Subcutaneous adipose tissue (tissue), 4 donors: ENCODE results near the gene BPIFB2. TPM values are rescaled to one million over a fixed set of nuclear protein-coding genes. Genes with fewer than 3 reads are reported as not detected.

Source experiments
- total RNA-seq, 4 donors: library from RNA; depleted of rRNA; stranded (reverse); fragments of >200 nt; gene quantifications; one replicate each; pipeline ENCODE4 v1.1.0, GENCODE V29; 2016
- TF ChIP-seq, protein P1 (sequence below): fragments of 450-650 bp; IDR thresholded peaks from one replicate; pipeline ENCODE4 v1.5.1; 2016; ENCODE audit warnings: low read depth, mild to moderate bottlenecking, control low read depth, antibody characterized with exemption, moderate library complexity

The BPIFB2 gene
- total RNA-seq, 4 donors from 2014 or later, result not detected

DNA sequence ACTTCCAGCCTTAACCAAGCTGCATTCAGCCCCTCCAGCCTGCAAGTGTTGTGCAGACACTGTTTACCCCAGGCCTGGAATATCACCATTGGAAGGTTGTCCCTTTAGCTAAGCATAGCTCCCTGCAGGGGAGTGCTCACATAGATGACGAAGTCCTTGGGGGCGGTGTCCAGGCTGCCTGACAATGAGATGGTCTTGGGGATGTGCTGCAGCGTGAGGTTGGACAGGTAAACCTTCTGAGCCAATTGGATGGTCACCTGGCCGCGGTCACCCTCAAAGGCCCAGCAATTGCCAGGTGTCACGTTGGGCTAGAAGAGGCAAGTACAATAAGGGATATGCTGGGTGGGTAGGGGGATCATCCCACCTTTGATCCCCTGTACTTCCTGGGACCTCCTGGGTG, 21.9 kb upstream of the BPIFB2 start:
- TF ChIP-seq, protein P1, sequence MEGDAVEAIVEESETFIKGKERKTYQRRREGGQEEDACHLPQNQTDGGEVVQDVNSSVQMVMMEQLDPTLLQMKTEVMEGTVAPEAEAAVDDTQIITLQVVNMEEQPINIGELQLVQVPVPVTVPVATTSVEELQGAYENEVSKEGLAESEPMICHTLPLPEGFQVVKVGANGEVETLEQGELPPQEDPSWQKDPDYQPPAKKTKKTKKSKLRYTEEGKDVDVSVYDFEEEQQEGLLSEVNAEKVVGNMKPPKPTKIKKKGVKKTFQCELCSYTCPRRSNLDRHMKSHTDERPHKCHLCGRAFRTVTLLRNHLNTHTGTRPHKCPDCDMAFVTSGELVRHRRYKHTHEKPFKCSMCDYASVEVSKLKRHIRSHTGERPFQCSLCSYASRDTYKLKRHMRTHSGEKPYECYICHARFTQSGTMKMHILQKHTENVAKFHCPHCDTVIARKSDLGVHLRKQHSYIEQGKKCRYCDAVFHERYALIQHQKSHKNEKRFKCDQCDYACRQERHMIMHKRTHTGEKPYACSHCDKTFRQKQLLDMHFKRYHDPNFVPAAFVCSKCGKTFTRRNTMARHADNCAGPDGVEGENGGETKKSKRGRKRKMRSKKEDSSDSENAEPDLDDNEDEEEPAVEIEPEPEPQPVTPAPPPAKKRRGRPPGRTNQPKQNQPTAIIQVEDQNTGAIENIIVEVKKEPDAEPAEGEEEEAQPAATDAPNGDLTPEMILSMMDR, result no peak

DNA sequence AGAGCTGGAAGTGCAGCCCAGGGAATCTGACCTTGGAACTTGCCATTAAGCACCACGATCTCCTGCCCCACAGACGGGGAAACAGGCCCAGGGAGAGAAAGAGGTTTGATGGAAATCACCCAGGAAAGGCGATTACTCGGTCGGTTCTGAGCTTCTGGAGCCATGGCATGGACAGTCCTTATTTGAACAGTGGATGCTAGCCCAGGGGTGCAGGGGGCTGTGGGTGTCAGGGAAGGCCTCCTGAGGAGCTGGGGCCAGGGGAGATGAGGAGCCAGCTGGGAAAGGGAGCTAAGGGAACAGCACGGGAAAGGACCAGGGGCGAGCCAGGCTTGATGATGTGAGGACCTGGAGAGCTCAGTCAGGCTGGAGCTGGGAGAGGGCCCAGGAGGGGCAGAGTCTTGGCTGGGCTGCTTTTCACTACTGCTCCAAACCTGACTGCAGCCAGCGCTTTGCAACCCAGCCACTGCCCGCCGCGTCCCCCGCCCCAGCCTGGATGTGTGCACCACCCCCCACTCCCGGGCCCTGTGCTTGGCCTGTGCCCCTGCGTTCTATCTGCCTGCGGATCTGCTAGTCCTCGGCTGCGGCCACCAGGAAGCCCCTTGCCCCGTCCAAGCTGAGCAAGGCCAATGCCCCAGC, 21.1 kb upstream of the BPIFB2 start:
- TF ChIP-seq, protein P1, result no peak

DNA sequence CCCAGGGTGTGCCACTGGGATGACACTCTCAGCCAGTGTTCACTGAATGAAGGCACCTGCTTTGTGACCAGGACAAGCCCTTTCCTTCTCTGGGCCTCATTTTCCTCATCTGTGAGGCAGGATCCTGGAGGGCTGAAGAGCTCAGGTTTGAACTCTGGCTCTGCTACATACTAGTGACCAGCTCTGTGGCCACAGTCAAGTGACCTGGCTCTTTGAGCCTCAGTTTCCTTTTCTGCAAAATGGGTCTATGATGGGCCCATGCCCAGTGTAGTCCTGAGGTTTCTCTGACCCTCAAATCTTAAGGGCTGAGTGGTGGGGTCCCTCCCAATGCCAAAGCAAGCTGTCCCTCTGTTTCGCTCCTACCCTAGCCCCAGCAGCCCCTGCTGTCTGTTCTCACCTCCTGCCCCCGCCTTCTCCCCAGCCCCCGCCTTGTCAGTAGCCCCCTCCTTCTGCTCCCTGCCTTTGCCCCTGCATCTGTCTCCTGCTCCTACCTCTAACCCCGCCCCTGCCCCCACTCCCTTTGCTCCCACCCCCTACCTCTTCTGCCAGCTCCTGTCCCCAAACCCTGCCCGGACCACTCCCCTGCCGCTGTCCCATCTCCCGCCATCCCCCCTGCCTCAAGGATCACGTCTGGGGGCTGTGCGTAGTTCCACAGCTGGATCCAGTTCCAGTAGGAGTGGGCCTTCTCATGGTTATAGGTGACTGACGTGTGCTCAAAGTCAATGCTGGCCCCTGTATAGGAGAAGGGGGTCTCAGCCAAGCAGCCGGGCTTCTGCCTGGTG, 20.3 kb upstream of the BPIFB2 start:
- TF ChIP-seq, protein P1, result no peak

DNA sequence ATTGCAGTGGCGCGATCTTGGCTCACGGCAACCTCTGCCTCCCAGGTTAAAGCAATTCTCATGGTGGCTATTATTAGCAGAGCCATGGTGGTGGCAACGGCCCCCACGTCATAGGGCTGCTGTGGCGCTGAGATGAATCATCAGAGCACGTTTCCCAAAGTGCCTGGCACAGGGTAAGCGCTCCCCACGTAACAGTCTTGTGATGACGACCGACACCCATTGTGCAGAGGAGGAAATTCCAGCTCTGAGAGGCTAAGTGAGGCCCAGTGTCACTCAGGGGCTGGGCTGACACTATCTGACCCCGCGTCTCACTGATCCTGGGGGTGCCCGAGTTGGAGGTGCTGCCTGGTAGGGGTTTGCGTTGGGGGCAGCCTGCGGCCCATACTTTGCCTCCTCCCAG, 19.5 kb upstream of the BPIFB2 start:
- TF ChIP-seq, protein P1, result no peak

DNA sequence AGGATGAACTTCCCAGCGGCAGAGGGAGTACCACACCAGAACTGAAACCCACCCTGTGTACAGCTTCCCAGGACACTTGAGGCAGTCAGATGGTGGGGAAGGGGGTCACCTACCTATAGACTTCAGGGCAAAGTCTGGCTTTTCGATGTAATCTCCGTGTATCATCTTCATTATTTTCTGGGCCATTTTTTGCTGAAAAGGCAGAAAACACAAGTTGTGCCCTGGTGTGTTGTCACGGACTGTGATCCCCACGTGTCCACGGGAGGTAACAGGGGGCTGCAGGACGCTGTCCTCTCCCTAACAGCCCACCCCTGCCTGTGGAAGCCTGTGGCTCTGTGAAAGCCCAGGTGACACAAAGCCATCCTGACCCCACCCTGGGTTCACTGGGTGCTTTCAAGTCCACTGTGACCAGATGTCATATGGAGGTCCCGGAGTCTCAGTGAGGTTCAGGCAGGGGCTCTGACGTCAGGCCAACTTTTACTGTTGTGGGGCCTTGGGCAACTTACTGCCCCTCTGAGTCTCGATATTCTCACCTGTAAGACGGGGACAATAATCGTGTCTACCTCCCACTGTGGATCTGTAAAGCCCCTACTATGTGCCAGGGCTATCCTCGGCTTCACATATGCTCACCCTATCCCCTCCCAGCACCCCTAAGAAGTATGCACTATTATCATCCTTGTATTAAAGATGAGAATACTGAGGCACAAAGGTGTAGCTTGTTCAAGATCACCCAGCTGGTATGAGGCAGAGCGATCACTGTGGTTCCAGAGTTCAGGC, 17.8 kb upstream of the BPIFB2 start:
- TF ChIP-seq, protein P1, result no peak

DNA sequence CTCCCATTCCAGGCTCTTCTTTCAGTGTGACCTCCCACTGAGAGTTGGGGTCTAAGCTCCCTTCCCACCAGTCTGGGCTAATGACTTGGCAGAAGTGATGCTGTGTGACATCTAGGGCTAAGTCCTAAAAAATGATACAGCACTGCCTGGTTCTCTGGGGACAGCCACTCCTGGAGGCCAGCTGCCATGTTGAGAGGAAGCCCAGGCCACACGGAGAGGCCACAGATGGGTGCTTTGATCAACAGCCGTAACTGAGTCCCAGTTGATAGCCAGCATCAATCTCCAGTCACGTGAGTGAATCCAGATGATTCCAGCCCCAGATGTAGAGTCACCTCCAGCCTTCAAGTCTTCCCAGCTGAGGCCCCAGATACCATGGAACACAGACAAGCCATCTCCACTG, 17.1 kb upstream of the BPIFB2 start:
- TF ChIP-seq, protein P1, result no peak

DNA sequence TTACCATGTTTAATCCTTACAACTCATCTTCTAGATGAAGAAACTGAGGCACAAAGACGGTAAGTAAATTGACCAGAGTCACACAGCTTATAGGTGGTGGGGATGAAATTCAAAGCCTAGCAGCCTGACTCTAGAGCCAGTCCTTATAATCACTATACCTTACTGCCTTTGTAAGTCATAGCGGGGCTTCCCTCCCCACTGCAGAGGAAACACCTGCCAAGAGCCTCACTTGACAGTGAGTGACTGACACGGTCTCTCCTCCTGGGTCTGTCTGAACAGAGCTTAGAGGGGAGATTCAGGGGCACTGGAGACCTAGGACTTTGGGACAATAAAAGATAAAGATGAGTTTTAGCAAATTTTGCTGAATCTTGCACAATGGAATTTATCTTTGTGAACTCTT, 16.1 kb upstream of the BPIFB2 start:
- TF ChIP-seq, protein P1, result no peak
